Duodenal mucosa (tissue), 2 donors: ENCODE results near the gene MAD1L1.
A peak's percentile ranks its signal among the peaks of the same experiment; 100 is the strongest.

Experiments used
- H3K27ac ChIP-seq: one replicate; pipeline ENCODE4 v1.7.0; 2013; ENCODE audit warnings: low read depth, low read length
- H3K27me3 ChIP-seq, 2 donors: one replicate each; pipeline ENCODE4 v1.7.0; 2013; ENCODE audit warnings: low read length in 2 of 2, control low read depth in 1 of 2; ENCODE audit not compliant: insufficient read depth in 2 of 2, control insufficient read depth in 1 of 2
- H3K36me3 ChIP-seq, 2 donors: one replicate each; pipeline ENCODE4 v1.7.0; 2013; ENCODE audit warnings: low read length in 2 of 2, control low read depth in 1 of 2; ENCODE audit not compliant: insufficient read depth in 2 of 2, control insufficient read depth in 1 of 2
- H3K4me1 ChIP-seq, 2 donors: one replicate each; pipeline ENCODE4 v1.7.0; 2013; ENCODE audit warnings: low read length in 2 of 2, control low read depth in 1 of 2; ENCODE audit not compliant: insufficient read depth in 2 of 2, control insufficient read depth in 1 of 2
- H3K4me3 ChIP-seq, 2 donors: one replicate each; pipeline ENCODE4 v1.7.0; 2013; ENCODE audit warnings: low read length in 2 of 2, low read depth in 1 of 2
- H3K9ac ChIP-seq, 2 donors: one replicate each; pipeline ENCODE4 v1.7.0; 2013; ENCODE audit warnings: low read length in 2 of 2, low read depth in 1 of 2
- H3K9me3 ChIP-seq, 2 donors: one replicate each; pipeline ENCODE4 v1.7.0; 2013; ENCODE audit warnings: low read length in 2 of 2, control low read depth in 1 of 2; ENCODE audit not compliant: control insufficient read depth in 1 of 2

The MAD1L1 gene

DNA sequence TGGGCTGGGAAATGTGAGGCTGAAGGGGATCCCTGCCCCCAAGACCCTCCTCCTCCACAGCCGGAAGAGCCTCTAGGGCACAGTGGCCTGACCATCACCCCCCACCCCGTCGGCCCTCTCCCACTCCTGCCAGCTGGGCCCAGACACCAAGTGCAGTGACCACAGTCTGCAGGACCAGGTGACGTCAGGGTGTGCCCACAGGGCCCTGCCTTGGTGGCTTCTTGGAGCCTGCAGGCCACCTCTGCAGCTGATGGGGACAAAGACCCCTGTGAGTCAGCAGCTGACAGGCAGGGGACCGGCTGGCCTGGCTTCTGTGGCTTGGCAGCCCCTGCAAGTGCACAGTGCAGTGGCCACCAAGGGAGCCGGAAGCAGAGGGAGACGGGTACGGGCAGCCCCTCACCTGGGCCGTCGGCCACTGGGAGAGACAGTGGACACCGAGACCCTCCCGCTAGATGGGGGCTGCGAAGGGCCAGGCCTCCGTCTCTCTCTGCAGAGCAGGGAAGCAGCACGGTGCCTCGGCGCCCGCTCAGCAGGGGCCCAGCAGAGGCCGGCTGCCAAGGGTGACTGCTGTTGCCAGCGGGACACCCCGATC lies 288.0 kb downstream of the MAD1L1 start:
- Histone ChIP-seq H3K36me3 (no peaks in the 10 kb centered on the region), H3K4me3 (no peak overlapping the region), H3K4me1 (peaks cover 0 to 8% of the 10 kb centered on the region in 2 donors), H3K9me3 (no peaks in the 10 kb centered on the region), H3K9ac (no peak overlapping the region), H3K27ac (no peak overlapping the region), H3K27me3 (no peaks in the 10 kb centered on the region)

DNA sequence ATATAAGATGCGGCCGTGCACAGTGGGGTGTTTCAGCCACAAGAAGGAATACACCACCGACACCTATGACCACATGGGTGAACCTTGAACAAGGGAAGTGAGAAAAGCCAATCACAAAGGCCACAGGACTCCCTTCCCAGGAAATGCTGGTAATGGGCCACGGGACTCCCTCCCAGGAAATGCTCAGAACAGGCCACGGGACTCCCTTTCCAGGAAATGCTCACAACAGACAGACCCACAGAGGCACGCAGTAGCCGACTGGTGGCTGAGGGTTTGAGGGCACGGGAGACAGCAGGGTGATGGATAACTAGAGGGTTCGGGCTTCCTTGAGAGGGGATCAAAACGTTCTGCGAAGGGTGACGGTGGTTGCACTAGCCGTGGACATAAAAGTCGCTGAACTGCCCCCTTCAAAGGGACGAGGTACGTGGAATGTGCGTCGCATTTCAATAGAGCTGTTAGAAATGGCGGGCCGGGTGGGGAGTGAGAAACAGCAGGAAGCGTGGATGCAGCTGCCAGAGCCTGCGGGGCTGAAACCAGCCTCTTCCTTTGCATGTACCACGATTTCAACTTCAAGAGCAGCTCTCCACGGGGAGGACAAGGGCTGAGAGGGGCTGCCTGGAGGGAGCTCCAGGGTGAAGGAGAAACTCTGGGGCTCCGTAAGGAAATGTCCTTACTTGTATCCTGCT lies 288.7 kb downstream of the MAD1L1 start:
- Histone ChIP-seq H3K4me3 (no peak overlapping the region), H3K9me3 (no peaks in the 10 kb centered on the region), H3K9ac (no peak overlapping the region), H3K4me1 (peaks cover 0 to 13% of the 10 kb centered on the region in 2 donors), H3K27me3 (no peaks in the 10 kb centered on the region), H3K27ac (no peak overlapping the region), H3K36me3 (no peaks in the 10 kb centered on the region)

- no peak overlapping the region for H3K4me3 ChIP-seq
- H3K9me3 ChIP-seq: no peaks in the 10 kb centered on the region
- H3K27ac ChIP-seq: no peak overlapping the region
- no peaks in the 10 kb centered on the region for H3K27me3 ChIP-seq
- peaks cover 0 to 13% of the 10 kb centered on the region in 2 donors for H3K4me1 ChIP-seq
- no peaks in the 10 kb centered on the region for H3K36me3 ChIP-seq
- no peak overlapping the region for H3K9ac ChIP-seq
These were observed 289.4 kb downstream of the MAD1L1 start for GRCh38 chr7:1943326-1943725.

DNA sequence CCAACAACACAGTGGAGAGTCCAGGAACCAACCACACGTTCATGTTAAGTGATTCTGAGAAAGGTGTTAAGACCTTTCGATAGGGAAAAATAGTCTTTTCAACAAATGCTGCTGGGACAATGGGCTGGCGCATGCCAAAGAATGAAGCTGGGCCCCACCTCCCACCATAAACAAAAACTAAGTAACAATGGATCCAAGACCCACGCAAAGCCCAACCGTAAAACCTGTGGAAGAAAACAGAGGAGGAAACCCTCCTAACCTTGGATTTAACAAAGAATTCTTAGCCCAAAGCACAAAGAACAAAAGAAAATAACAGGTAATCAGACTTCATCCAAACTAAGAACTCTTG lies 289.8 kb downstream of the MAD1L1 start:
- H3K27ac ChIP-seq: no peak overlapping the region
- no peak overlapping the region for H3K9ac ChIP-seq
- no peak overlapping the region for H3K4me3 ChIP-seq
- H3K36me3 ChIP-seq: no peaks in the 10 kb centered on the region
- H3K9me3 ChIP-seq: no peaks in the 10 kb centered on the region
- H3K4me1 ChIP-seq: peaks cover 0 to 13% of the 10 kb centered on the region in 2 donors
- H3K27me3 ChIP-seq: no peaks in the 10 kb centered on the region

GRCh38 chr7:1942243-1942940 lies 290.4 kb downstream of the MAD1L1 start:
- Histone ChIP-seq H3K4me1 (peaks cover 0 to 13% of the 10 kb centered on the region in 2 donors), H3K36me3 (no peaks in the 10 kb centered on the region), H3K4me3 (no peak overlapping the region), H3K9me3 (no peaks in the 10 kb centered on the region), H3K27me3 (no peaks in the 10 kb centered on the region), H3K9ac (no peak overlapping the region), H3K27ac (no peak overlapping the region)

- Histone ChIP-seq H3K27me3 (no peaks in the 10 kb centered on the region), H3K36me3 (peaks cover 0 to 2% of the 10 kb centered on the region in 2 donors), H3K9me3 (no peaks in the 10 kb centered on the region), H3K4me3 (no peak overlapping the region), H3K9ac (no peak overlapping the region), H3K4me1 (peaks cover 0 to 13% of the 10 kb centered on the region in 2 donors), H3K27ac (no peak overlapping the region)
These were observed 291.1 kb downstream of the MAD1L1 start for GRCh38 chr7:1941464-1942242.

- peaks cover 0 to 13% of the 10 kb centered on the region in 2 donors for H3K4me1 ChIP-seq
- H3K27me3 ChIP-seq: no peaks in the 10 kb centered on the region
- H3K27ac ChIP-seq: no peak overlapping the region
- H3K36me3 ChIP-seq: peaks cover 0 to 5% of the 10 kb centered on the region in 2 donors
- H3K9me3 ChIP-seq: no peaks in the 10 kb centered on the region
- H3K4me3 ChIP-seq: peak overlapping the region in 1 of 2 donors; percentile 59
- no peak overlapping the region for H3K9ac ChIP-seq
These were observed 291.9 kb downstream of the MAD1L1 start for GRCh38 chr7:1940863-1941262.

DNA sequence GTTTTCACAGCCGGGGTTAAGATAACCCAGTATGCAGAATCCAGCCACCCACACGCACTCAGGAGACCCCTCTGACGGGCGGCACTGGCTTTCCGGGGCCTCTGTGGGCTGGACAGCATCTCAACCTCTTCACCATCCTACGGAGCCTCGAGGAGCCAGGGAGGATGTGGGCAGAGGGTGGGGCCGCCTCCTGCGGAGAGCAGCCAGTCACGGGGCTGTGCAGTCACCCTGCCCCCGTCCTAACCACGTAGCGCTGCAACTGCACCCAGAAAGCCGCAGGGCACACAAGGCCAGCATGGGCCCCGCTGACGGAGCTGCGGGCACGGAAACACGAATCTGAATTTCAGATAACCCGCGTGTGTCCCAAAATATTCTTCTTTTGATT lies 292.4 kb downstream of the MAD1L1 start:
- H3K9me3 ChIP-seq: no peaks in the 10 kb centered on the region
- no peaks in the 10 kb centered on the region for H3K27me3 ChIP-seq
- H3K4me1 ChIP-seq: peaks cover 0 to 13% of the 10 kb centered on the region in 2 donors
- peak overlapping the region; percentile 50 to 59 for H3K4me3 ChIP-seq
- H3K36me3 ChIP-seq: peaks cover 0 to 5% of the 10 kb centered on the region in 2 donors
- peak overlapping the region in 1 of 2 donors; percentile 10 for H3K9ac ChIP-seq
- no peak overlapping the region for H3K27ac ChIP-seq

- peaks cover 0 to 13% of the 10 kb centered on the region in 2 donors for H3K4me1 ChIP-seq
- no peak overlapping the region for H3K27ac ChIP-seq
- H3K9me3 ChIP-seq: no peaks in the 10 kb centered on the region
- peak overlapping the region; percentile 50 to 59 for H3K4me3 ChIP-seq
- H3K27me3 ChIP-seq: no peaks in the 10 kb centered on the region
- peaks cover 0 to 5% of the 10 kb centered on the region in 2 donors for H3K36me3 ChIP-seq
- H3K9ac ChIP-seq: peak overlapping the region; percentile 10 to 25
These were observed 293.0 kb downstream of the MAD1L1 start for GRCh38 chr7:1939434-1940401.
